ENCODE results near the gene TLCD3B. TPM values are rescaled to one million over a fixed set of nuclear protein-coding genes. Genes with fewer than 3 reads are reported as not detected.

The TLCD3B gene, protein sequence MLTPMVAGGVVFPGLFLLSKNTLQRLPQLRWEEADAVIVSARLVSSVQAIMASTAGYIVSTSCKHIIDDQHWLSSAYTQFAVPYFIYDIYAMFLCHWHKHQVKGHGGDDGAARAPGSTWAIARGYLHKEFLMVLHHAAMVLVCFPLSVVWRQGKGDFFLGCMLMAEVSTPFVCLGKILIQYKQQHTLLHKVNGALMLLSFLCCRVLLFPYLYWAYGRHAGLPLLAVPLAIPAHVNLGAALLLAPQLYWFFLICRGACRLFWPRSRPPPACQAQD
- total RNA-seq, result not detected
- not detected for polyA plus RNA-seq

DNA sequence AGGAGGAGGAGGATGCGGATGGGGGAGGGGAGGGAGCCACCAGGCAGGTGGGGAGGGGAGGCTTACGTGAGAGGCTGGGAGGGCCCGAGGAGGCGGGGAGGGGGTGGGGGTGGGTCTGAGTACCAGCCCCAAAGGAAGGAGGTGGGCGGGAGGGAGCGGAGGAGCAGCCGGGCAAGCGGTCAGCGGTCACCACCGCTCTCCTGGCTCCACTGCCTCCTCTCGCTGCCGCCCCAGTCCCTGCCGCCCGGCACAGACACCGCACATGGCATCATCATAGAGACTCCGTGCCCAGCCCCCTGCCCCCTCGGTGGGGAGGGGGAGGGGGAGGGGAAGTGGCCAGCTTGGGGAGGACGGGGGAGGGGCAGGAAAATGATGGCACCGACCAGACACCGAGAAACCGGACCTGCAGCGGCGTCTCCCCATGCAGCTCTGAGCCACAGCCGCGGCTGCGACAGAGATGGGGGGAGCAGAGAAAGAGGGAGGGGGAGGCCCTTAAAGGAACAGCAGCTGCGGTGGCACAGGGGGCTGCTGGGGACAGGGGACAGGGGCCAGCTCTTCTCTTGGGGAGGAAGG is at the start of gene TLCD3B:
TSS of gene TLCD3B (minus strand) at position 431 of the 573 bp plus-strand sequence. CDS start 744 bp downstream, outside the sequence.
- H3K4me1 ChIP-seq (ENCODE audit: control insufficient read depth, insufficient read depth, low read length, poor library complexity, severe bottlenecking), result peaks cover 13% of the 10 kb centered on the region
- Mint-ChIP-seq H3K36me3 (no peaks in the 10 kb centered on the region), H3K9me3 (peaks cover 0 to 1% (median 0%) of the 10 kb centered on the region in 7 donors), H3K27me3 (peaks cover 61% of the 10 kb centered on the region), H3K4me1 (peaks cover 4 to 17% (median 9%) of the 10 kb centered on the region in 4 donors), H3K4me3 (peak within 1 kb of the TSS; percentile 10 to 64 (median 32)), H3K27ac (peak within 1 kb of the TSS in 1 of 3 donors; percentile 43)
- ATAC-seq (ENCODE audit: low read depth in 2 of 2) (peak in 1 of 2 donors; percentile 25), DNase-seq (no peak)
- H3K9me3 ChIP-seq (ENCODE audit: control insufficient read depth in 2 of 2, low read length in 2 of 2), result no peaks in the 10 kb centered on the region
- H3K27me3 ChIP-seq (ENCODE audit: control insufficient read depth, insufficient read depth, low read length), result peaks cover 3% of the 10 kb centered on the region
- no peak within 1 kb of the TSS for H3K4me3 ChIP-seq (ENCODE audit: low read depth, low read length)
- no peak within 1 kb of the TSS for H3K27ac ChIP-seq (ENCODE audit: insufficient read depth, low read length, poor library complexity, severe bottlenecking)
- no peaks in the 10 kb centered on the region for H3K36me3 ChIP-seq (ENCODE audit: control insufficient read depth, insufficient read depth, low read length)

DNA sequence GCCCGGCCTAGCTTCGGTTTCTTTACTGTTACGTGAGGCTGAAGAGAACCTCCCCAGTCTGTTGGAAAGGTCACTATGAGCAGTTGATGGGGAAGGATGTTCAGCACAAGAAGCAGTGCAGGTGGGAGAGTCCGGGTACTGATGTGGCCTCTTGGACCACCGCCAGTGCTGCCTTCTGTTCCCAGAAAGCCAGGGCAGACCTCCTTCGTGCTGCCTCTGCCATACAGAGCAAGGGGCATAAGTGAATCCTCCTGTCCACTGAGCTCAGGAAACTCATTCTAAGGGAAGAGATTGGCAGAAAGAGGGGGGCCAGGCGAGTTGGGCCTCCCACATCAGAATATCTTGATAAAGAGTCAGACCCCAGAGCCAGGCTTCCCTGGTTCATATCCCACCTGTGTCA is 48.4 kb upstream of the TLCD3B start:
- H3K27ac ChIP-seq (ENCODE audit: insufficient read depth, low read length, poor library complexity, severe bottlenecking), result no peak overlapping the region
- ATAC-seq (ENCODE audit: low read depth in 2 of 2) (no peak), DNase-seq (no peak)
- H3K9me3 ChIP-seq (ENCODE audit: control insufficient read depth in 2 of 2, low read length in 2 of 2), result no peaks in the 10 kb centered on the region
- Mint-ChIP-seq H3K36me3 (peaks cover 19% of the 10 kb centered on the region), H3K9me3 (peaks cover 0 to 2% (median 0%) of the 10 kb centered on the region in 7 donors), H3K4me1 (peaks cover 0 to 57% (median 29%) of the 10 kb centered on the region in 4 donors), H3K4me3 (peak overlapping the region in 1 of 4 donors; percentile 35), H3K27me3 (no peaks in the 10 kb centered on the region), H3K27ac (peak overlapping the region in 1 of 3 donors; percentile 11)
- H3K36me3 ChIP-seq (ENCODE audit: control insufficient read depth, insufficient read depth, low read length), result peaks cover 54% of the 10 kb centered on the region
- no peak overlapping the region for H3K4me3 ChIP-seq (ENCODE audit: low read depth, low read length)
- no peaks in the 10 kb centered on the region for H3K27me3 ChIP-seq (ENCODE audit: control insufficient read depth, insufficient read depth, low read length)
- H3K4me1 ChIP-seq (ENCODE audit: control insufficient read depth, insufficient read depth, low read length, poor library complexity, severe bottlenecking), result peaks cover 29% of the 10 kb centered on the region

DNA sequence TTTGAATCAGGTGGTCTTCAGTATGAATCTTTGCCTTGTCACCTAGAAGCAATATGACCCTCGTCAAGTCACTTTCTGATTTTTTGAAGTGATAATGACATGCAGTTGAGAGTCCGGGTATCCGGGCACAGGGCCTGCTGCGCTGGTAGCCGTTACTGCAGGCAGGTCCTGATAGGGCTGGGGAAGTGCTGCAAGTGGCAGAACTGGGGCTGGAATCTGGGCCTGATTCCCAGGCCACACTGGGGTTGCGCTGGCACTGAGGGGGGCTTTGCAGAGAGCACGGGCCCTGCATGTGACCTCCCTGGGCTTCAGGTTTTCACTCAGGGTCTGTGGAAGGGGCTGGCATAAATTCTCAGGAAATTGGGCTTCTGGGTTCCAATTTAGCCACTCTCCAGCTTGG is 47.7 kb upstream of the TLCD3B start:
- Mint-ChIP-seq H3K4me3 (peak overlapping the region in 1 of 4 donors; percentile 88), H3K36me3 (peaks cover 15% of the 10 kb centered on the region), H3K4me1 (peaks cover 0 to 53% (median 29%) of the 10 kb centered on the region in 4 donors), H3K27ac (no peak overlapping the region), H3K27me3 (no peaks in the 10 kb centered on the region), H3K9me3 (peaks cover 0 to 2% (median 0%) of the 10 kb centered on the region in 7 donors)
- H3K27ac ChIP-seq (ENCODE audit: insufficient read depth, low read length, poor library complexity, severe bottlenecking), result no peak overlapping the region
- H3K4me1 ChIP-seq (ENCODE audit: control insufficient read depth, insufficient read depth, low read length, poor library complexity, severe bottlenecking), result peaks cover 29% of the 10 kb centered on the region
- ATAC-seq (ENCODE audit: low read depth in 2 of 2) (no peak), DNase-seq (no peak)
- no peak overlapping the region for H3K4me3 ChIP-seq (ENCODE audit: low read depth, low read length)
- no peaks in the 10 kb centered on the region for H3K27me3 ChIP-seq (ENCODE audit: control insufficient read depth, insufficient read depth, low read length)
- peaks cover 47% of the 10 kb centered on the region for H3K36me3 ChIP-seq (ENCODE audit: control insufficient read depth, insufficient read depth, low read length)
- H3K9me3 ChIP-seq (ENCODE audit: control insufficient read depth in 2 of 2, low read length in 2 of 2), result no peaks in the 10 kb centered on the region

DNA sequence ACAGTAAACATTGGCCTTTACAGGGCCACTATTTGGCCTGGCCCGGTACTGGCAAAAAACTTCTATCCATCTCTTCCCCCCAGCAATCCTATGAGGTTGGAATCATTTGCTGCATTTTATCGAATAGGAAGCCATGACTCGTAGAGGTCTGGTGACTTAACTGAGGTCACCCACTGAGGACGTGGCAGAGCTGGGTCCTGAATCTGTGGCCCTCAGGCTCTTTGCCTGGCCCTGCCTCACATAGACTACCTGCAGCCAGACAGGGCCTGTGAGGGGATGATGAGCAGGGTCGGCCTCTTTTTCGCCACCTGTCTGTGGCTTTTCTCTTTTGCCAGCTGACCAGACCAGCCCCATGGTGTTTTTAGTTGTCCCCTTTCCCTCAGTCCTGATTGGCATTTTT is 46.6 kb upstream of the TLCD3B start:
- Mint-ChIP-seq H3K36me3 (peaks cover 8% of the 10 kb centered on the region), H3K27ac (peak overlapping the region; percentile 66 to 96 (median 93)), H3K9me3 (no peaks in the 10 kb centered on the region), H3K27me3 (no peaks in the 10 kb centered on the region), H3K4me1 (peaks cover 0 to 53% (median 29%) of the 10 kb centered on the region in 4 donors), H3K4me3 (peak overlapping the region; percentile 88 to 98 (median 96))
- DNase-seq, result no peak
- ATAC-seq (ENCODE audit: low read depth in 2 of 2), result no peak
- Histone ChIP-seq H3K36me3 (ENCODE audit: control insufficient read depth, insufficient read depth, low read length) (peaks cover 36% of the 10 kb centered on the region), H3K27ac (ENCODE audit: insufficient read depth, low read length, poor library complexity, severe bottlenecking) (peak overlapping the region; percentile 82), H3K9me3 (ENCODE audit: control insufficient read depth in 2 of 2, low read length in 2 of 2) (no peaks in the 10 kb centered on the region), H3K4me3 (ENCODE audit: low read depth, low read length) (peak overlapping the region; percentile 76), H3K4me1 (ENCODE audit: control insufficient read depth, insufficient read depth, low read length, poor library complexity, severe bottlenecking) (peaks cover 29% of the 10 kb centered on the region), H3K27me3 (ENCODE audit: control insufficient read depth, insufficient read depth, low read length) (no peaks in the 10 kb centered on the region)

DNA sequence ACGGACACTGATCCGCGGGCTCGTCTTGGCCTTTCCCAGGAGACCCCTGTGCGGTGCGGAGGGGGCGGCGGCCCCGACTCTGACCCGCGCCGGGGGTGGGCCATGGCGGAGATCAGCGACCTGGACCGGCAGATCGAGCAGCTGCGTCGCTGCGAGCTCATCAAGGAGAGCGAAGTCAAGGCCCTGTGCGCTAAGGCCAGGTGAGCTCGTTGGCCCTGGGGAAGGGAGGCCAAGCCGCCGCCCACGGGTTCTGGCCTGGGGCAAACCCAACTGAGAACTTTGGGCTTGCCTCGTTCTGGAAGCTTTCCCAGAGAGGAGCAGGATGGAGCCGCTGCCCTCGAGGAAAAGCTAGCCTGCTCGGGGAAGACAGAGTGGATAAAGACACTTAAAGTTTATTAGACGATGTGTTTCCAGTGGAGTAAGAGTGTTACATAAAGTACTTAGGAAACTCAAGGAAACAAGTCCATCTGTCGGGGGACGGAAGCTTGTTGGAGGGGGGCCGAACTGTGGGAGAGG is 45.3 kb upstream of the TLCD3B start:
- Mint-ChIP-seq H3K36me3 (peaks cover 4% of the 10 kb centered on the region), H3K4me3 (peak overlapping the region; percentile 88 to 98 (median 96)), H3K27me3 (no peaks in the 10 kb centered on the region), H3K9me3 (no peaks in the 10 kb centered on the region), H3K4me1 (peaks cover 0 to 52% (median 32%) of the 10 kb centered on the region in 4 donors), H3K27ac (peak overlapping the region; percentile 76 to 96 (median 93))
- Histone ChIP-seq H3K27ac (ENCODE audit: insufficient read depth, low read length, poor library complexity, severe bottlenecking) (peak overlapping the region; percentile 82), H3K9me3 (ENCODE audit: control insufficient read depth in 2 of 2, low read length in 2 of 2) (no peaks in the 10 kb centered on the region), H3K4me1 (ENCODE audit: control insufficient read depth, insufficient read depth, low read length, poor library complexity, severe bottlenecking) (peaks cover 29% of the 10 kb centered on the region), H3K27me3 (ENCODE audit: control insufficient read depth, insufficient read depth, low read length) (no peaks in the 10 kb centered on the region), H3K36me3 (ENCODE audit: control insufficient read depth, insufficient read depth, low read length) (peaks cover 30% of the 10 kb centered on the region), H3K4me3 (ENCODE audit: low read depth, low read length) (peak overlapping the region; percentile 76)
- ATAC-seq (ENCODE audit: low read depth in 2 of 2) (peak; percentile 33 to 35), DNase-seq (peak in 1 of 3 donors; percentile 33)

DNA sequence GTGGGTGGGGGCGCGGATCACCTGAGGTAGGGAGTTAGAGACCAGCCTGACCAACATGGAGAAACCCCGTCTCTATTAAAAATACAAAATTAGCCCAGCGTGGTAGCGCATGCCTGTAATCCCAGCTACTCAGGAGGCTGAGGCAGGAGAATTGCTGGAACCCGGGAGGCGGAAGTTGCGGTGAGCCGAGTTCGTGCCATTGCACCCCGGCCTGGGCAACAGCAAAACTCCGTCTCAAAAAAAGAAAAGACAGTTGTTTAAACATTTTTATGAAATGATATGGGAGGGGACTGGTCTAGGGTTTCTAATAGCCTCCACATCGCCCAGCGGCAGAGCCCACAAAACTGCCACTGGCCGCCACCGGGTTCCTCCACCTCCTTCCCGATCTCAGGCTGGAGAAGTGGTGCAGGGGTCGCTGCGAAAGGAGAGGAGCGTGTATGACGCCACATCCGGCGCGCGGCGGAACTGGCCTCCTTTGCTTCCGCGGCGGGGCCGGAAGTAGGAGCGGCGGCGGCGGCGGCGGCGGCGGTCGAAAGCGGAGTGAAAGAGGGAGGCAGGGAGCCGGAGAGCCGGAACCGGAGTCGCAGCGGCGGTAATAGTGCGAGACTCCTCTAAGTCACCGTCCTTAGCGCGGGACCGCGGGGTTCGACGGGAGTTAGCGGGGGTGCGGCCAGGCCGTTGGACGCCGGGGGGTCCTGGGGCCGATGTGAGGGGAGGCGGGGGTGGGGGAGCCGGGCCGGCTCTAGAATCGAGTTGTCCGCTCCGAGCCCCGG is 44.6 kb upstream of the TLCD3B start, which contains the start of gene PPP4C:
TSS of gene PPP4C (plus strand) at position 492 of the 773 bp plus-strand sequence. CDS start 384 bp downstream, outside the sequence.
- peaks cover 29% of the 10 kb centered on the region for H3K36me3 ChIP-seq (ENCODE audit: control insufficient read depth, insufficient read depth, low read length)
- H3K27me3 Mint-ChIP-seq, result no peaks in the 10 kb centered on the region

DNA sequence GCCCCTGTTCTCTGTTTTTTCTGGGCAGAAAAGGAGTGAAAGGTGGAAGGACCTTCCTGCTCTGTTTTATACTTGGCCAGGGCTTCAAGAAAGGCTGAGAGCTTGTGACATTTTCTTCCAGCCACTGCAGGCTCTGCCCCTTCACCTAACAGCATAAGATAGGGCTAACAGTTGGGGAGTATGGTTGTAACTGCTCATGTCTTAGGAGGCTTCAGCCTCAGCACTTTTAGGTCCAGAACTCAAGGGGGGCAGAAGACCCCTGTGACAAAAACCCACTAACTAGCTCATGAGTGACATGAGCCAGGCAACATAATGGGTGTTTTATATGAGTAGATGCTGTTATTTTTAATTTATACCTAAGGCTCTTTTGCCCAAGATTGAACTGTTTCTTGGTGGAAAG is 39.4 kb upstream of the TLCD3B start:
- Mint-ChIP-seq H3K27ac (no peak overlapping the region), H3K9me3 (no peaks in the 10 kb centered on the region), H3K27me3 (no peaks in the 10 kb centered on the region), H3K36me3 (peaks cover 20% of the 10 kb centered on the region), H3K4me1 (peaks cover 8 to 51% (median 27%) of the 10 kb centered on the region in 4 donors), H3K4me3 (peak overlapping the region in 3 of 4 donors; percentile 31 to 73 (median 43))
- peaks cover 45% of the 10 kb centered on the region for H3K4me1 ChIP-seq (ENCODE audit: control insufficient read depth, insufficient read depth, low read length, poor library complexity, severe bottlenecking)
- H3K27ac ChIP-seq (ENCODE audit: insufficient read depth, low read length, poor library complexity, severe bottlenecking), result no peak overlapping the region
- no peaks in the 10 kb centered on the region for H3K9me3 ChIP-seq (ENCODE audit: control insufficient read depth in 2 of 2, low read length in 2 of 2)
- peaks cover 44% of the 10 kb centered on the region for H3K36me3 ChIP-seq (ENCODE audit: control insufficient read depth, insufficient read depth, low read length)
- ATAC-seq (ENCODE audit: low read depth in 2 of 2) (no peak), DNase-seq (no peak)
- no peaks in the 10 kb centered on the region for H3K27me3 ChIP-seq (ENCODE audit: control insufficient read depth, insufficient read depth, low read length)
- H3K4me3 ChIP-seq (ENCODE audit: low read depth, low read length), result no peak overlapping the region

More for the DNA sequence above, 44.6 kb upstream of the TLCD3B start, which contains the start of gene PPP4C:
- peaks cover 29% of the 10 kb centered on the region for H3K4me1 ChIP-seq (ENCODE audit: control insufficient read depth, insufficient read depth, low read length, poor library complexity, severe bottlenecking)
- H3K27ac ChIP-seq (ENCODE audit: insufficient read depth, low read length, poor library complexity, severe bottlenecking), result peak within 1 kb of the TSS; percentile 82
- H3K27me3 ChIP-seq (ENCODE audit: control insufficient read depth, insufficient read depth, low read length), result no peaks in the 10 kb centered on the region
- Mint-ChIP-seq H3K27ac (peak within 1 kb of the TSS; percentile 96 to 98 (median 96)), H3K4me3 (peak within 1 kb of the TSS; percentile 88 to 98 (median 96)), H3K36me3 (peaks cover 4% of the 10 kb centered on the region), H3K4me1 (peaks cover 0 to 52% (median 32%) of the 10 kb centered on the region in 4 donors), H3K9me3 (no peaks in the 10 kb centered on the region)
- H3K9me3 ChIP-seq (ENCODE audit: control insufficient read depth in 2 of 2, low read length in 2 of 2), result no peaks in the 10 kb centered on the region
- peak within 1 kb of the TSS; percentile 81 for H3K4me3 ChIP-seq (ENCODE audit: low read depth, low read length)
- DNase-seq, result peak; percentile 89 to 95 (median 90)
- peak; percentile 89 to 92 for ATAC-seq (ENCODE audit: low read depth in 2 of 2)
